Measurements from ENCODE around the gene ADCY9.
"Not testable (repeated sequence)": the region's sequence is repeated elsewhere in the genome, so short reads cannot be mapped to it uniquely, and the experiment has no call there.

The ADCY9 gene

DNA sequence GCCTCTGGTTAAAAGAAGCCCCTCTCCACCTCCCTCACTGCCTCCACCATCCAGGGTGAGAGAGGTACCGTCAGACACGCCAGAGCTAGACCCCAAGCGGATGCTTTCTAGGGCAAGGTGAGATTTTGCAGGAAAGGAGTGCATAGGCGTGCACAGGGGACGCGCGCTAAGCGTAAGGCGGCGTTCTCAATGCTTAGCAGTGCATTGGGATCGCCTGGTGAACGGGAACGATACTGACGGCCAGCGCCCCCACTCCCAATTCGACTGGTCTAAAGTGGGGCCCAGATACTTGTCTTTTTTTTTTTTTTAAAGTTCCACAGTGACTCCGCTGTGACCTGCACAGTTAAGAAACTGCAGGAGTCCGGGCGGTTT lies 177.8 kb downstream of the ADCY9 start:
- H3K4me3 ChIP-seq (ENCODE audit: low read depth, low read length), result no peak overlapping the region
- TF ChIP-seq MYC (IDR thresholded peaks at IDR 0.05; ENCODE audit: low read depth, low read length) (no peak), POLR2A (IDR thresholded peaks at IDR 0.05; ENCODE audit: extremely low read depth, insufficient read length) (no peak)
- TF ChIP-seq, protein P1, sequence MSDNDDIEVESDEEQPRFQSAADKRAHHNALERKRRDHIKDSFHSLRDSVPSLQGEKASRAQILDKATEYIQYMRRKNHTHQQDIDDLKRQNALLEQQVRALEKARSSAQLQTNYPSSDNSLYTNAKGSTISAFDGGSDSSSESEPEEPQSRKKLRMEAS (IDR thresholded peaks at IDR 0.05; ENCODE audit: low read depth, low read length), result no peak
- TF ChIP-seq, protein P2, sequence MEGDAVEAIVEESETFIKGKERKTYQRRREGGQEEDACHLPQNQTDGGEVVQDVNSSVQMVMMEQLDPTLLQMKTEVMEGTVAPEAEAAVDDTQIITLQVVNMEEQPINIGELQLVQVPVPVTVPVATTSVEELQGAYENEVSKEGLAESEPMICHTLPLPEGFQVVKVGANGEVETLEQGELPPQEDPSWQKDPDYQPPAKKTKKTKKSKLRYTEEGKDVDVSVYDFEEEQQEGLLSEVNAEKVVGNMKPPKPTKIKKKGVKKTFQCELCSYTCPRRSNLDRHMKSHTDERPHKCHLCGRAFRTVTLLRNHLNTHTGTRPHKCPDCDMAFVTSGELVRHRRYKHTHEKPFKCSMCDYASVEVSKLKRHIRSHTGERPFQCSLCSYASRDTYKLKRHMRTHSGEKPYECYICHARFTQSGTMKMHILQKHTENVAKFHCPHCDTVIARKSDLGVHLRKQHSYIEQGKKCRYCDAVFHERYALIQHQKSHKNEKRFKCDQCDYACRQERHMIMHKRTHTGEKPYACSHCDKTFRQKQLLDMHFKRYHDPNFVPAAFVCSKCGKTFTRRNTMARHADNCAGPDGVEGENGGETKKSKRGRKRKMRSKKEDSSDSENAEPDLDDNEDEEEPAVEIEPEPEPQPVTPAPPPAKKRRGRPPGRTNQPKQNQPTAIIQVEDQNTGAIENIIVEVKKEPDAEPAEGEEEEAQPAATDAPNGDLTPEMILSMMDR (IDR thresholded peaks at IDR 0.05; ENCODE audit: low read depth, low read length), result no peak
- DNase-seq (ENCODE audit: low read depth), result no peak

DNA sequence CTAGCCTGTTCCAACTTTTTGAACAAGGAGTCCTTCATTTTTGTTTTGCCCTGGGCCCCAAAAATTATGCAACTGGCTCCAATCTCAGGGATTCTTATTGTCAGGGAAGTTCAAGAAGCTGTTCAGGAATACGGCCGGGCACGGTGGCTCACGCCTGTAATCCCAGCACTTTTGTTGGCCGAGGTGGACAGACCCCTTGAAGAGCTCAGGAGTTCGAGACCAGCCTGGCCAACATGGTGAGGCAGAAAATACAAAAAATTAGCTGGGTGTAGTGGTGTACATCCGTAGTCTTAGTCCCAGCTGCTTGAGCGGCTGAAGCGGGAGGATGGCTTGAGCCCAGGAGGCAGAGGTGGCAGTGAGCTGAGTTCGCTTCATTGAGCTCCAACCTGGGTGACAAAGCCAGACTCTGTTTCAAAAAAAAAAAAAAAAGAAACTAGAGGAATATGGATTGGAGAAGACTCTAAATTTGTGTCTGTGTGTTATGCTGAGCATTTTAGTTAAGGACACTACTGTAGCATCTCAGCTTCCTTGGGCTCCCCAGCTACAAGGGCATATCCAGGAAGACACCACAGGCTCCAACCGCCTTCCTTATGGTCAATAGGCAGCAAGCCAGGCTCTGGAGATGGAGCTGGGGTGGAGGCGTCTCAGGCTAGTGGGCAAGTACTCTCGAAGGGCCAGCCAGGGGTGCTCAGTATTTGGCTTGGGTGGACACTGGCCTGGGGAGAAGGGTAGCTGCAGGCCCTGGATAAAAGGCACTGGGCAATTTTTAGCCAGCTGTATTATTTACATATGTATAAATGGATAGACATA lies 179.0 kb downstream of the ADCY9 start:
- DNase-seq (ENCODE audit: low read depth), result no peak
- H3K4me3 ChIP-seq (ENCODE audit: low read depth, low read length), result no peak overlapping the region
- TF ChIP-seq MYC (IDR thresholded peaks at IDR 0.05; ENCODE audit: low read depth, low read length) (no peak), POLR2A (IDR thresholded peaks at IDR 0.05; ENCODE audit: extremely low read depth, insufficient read length) (no peak)
- TF ChIP-seq, protein P1 (IDR thresholded peaks at IDR 0.05; ENCODE audit: low read depth, low read length), result no peak
- TF ChIP-seq, protein P2 (IDR thresholded peaks at IDR 0.05; ENCODE audit: low read depth, low read length), result no peak

DNA sequence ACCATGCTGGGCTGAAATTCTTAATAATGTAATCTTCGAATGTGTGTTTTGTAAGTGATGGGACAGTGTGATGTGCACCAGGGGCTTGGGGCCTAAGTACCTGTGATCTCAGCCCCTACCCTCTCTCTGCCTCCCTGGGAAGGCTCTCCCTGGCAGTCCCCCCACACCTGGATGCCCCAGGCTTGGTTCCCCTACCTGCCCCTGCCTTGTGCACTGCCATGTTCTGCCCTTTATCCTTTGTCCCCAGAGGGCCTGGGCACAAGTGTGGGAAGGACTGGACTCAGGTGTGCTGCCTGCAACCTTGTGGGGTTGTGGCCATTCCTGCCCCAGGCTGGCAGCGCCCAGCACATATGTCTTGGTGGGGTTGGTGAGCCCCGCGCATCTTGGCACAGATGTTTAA lies 180.3 kb downstream of the ADCY9 start:
- no peak overlapping the region for H3K4me3 ChIP-seq (ENCODE audit: low read depth, low read length)
- DNase-seq (ENCODE audit: low read depth), result no peak
- TF ChIP-seq, protein P2 (IDR thresholded peaks at IDR 0.05; ENCODE audit: low read depth, low read length), result no peak
- TF ChIP-seq POLR2A (IDR thresholded peaks at IDR 0.05; ENCODE audit: extremely low read depth, insufficient read length) (no peak), MYC (IDR thresholded peaks at IDR 0.05; ENCODE audit: low read depth, low read length) (no peak)

DNA sequence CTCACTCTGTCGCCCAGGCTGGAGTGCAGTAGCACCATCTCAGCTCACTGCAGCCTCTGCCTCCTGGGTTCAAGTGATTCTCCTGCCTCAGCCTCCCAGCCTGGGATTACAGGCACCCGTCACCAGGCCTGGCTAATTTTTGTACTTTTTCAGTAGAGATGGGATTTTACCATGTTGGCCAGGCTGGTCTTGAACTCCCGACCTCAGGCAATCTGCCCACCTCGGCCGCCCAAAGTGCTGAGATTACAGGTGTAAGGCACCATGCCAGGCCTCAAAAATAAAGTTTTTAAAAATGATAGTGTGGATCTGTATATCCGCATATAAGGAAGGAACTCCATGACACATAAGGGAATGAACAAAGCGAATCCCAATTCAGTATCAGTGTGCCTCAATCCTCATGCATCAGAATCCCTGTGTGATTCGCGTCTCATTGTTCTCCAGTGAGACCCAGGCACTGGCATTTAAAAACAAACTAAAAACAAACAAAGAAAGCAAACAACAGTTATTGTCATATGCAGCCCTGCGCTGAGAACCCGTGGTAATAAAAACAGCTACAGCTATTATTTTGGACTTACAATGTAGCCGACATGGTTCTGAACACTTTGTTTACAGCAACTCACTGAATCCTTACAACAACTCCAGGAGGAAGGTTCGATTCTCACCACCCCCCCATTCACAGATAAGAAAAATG lies 181.6 kb downstream of the ADCY9 start:
- TF ChIP-seq, protein P2 (IDR thresholded peaks at IDR 0.05; ENCODE audit: low read depth, low read length), result no peak
- no peak for TF ChIP-seq POLR2A (IDR thresholded peaks at IDR 0.05; ENCODE audit: extremely low read depth, insufficient read length)
- TF ChIP-seq, protein P1 (IDR thresholded peaks at IDR 0.05; ENCODE audit: low read depth, low read length), result no peak
- TF ChIP-seq MYC (IDR thresholded peaks at IDR 0.05; ENCODE audit: low read depth, low read length), result no peak
- H3K4me3 ChIP-seq (ENCODE audit: low read depth, low read length), result no peak overlapping the region
- DNase-seq (ENCODE audit: low read depth), result no peak

DNA sequence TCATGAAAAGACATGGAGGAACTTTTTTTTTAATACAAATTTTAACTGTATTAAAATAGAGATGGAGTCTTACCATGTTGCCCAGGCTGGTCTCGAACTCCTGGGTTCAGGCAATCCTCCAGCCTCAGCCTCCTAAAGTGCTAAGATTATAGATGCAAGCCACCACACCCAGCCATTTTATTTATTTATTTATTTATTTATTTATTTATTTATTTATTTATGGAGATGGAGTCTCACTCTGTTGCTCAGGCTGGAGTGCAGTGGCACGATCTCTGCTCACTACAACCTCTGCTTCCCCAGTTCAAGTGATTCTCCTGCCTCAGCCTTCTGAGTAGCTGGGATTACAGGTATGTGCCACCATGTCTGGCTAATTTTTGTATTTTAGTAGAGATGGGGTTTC lies 189.1 kb downstream of the ADCY9 start:
- not testable (repeated sequence) for H3K4me3 ChIP-seq (ENCODE audit: low read depth, low read length); DNase-seq (ENCODE audit: low read depth)

DNA sequence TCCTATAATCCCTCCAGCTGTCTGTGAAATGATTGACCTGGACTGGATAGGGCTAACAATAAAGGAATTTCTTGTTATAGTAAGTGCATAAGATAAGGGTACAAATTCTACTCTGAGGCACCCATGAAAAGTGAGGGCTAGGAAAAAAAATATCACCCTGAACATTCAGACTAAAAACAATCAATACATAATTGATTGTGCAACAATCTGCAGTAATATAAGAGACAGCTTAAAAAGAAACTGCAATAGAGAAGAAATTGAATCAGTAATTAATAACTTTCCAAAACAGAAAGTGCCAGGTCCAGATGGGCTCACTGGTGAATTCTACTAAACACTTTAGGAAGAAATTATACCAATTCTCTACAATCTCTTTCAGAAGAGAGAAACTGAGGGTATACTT lies 191.5 kb downstream of the ADCY9 start:
- no peak overlapping the region for H3K4me3 ChIP-seq (ENCODE audit: low read depth, low read length)
- no peak for DNase-seq (ENCODE audit: low read depth)
- TF ChIP-seq, protein P2 (IDR thresholded peaks at IDR 0.05; ENCODE audit: low read depth, low read length), result no peak
- TF ChIP-seq, protein P1 (IDR thresholded peaks at IDR 0.05; ENCODE audit: low read depth, low read length), result no peak
- TF ChIP-seq MYC (IDR thresholded peaks at IDR 0.05; ENCODE audit: low read depth, low read length) (no peak), POLR2A (IDR thresholded peaks at IDR 0.05; ENCODE audit: extremely low read depth, insufficient read length) (no peak)
